Neural progenitor cell (in vitro differentiated cells): Measurements from ENCODE around the gene MYO1D. TPM values are rescaled to one million over a fixed set of nuclear protein-coding genes. Genes with fewer than 3 reads are reported as not detected.

ENCODE experiments used
- DNase-seq: peaks from one replicate; pipeline ENCODE4 v3.0.0-alpha.2; 2016; ENCODE audit warnings: low spot score
- H2AFZ ChIP-seq: fragments of 200-600 bp; sonication (generic); replicated peaks from 2 replicates; pipeline ENCODE4 v1.6.1; 2016; ENCODE audit warnings: antibody characterized with exemption
- H3F3A ChIP-seq: fragments of 200-600 bp; sonication (generic); 2 replicates; pipeline ENCODE4 v1.6.1; 2016; ENCODE audit warnings: antibody characterized with exemption, low read depth
- H3K27ac ChIP-seq: fragments of 200-600 bp; sonication (generic); 2 replicates; pipeline ENCODE4 v1.5.1; 2016; ENCODE audit warnings: mild to moderate bottlenecking
- H3K27me3 ChIP-seq: fragments of 200-600 bp; sonication (generic); 2 replicates; pipeline ENCODE4 v1.6.1; 2016; ENCODE audit warnings: mild to moderate bottlenecking, moderate library complexity
- H3K36me3 ChIP-seq: fragments of 200-600 bp; sonication (generic); 2 replicates; pipeline ENCODE4 v1.5.1; 2016
- H3K4me1 ChIP-seq: fragments of 200-600 bp; sonication (generic); 2 replicates; pipeline ENCODE4 v1.6.1; 2016; ENCODE audit warnings: mixed run types
- H3K4me2 ChIP-seq: fragments of 200-600 bp; sonication (generic); 2 replicates; pipeline ENCODE4 v1.6.1; 2016
- H3K4me3 ChIP-seq: fragments of 200-600 bp; sonication (generic); 2 replicates; pipeline ENCODE4 v1.5.1; 2016
- H3K79me2 ChIP-seq: fragments of 200-600 bp; sonication (generic); 2 replicates; pipeline ENCODE4 v1.6.1; 2016; ENCODE audit warnings: low read depth
- H3K9ac ChIP-seq: fragments of 200-600 bp; sonication (generic); 2 replicates; pipeline ENCODE4 v1.6.1; 2016
- H3K9me3 ChIP-seq: fragments of 200-600 bp; sonication (generic); 2 replicates; pipeline ENCODE4 v1.5.1; 2016; ENCODE audit warnings: low read depth
- H4K20me1 ChIP-seq: fragments of 200-600 bp; sonication (generic); 2 replicates; pipeline ENCODE4 v1.6.1; 2016; ENCODE audit warnings: low read depth
- H3K27ac Mint-ChIP-seq: 3 replicates; pipeline ENCODE4 v1.8.0; 2021; ENCODE audit warnings: mixed read lengths
- H3K27me3 Mint-ChIP-seq: 2 replicates; pipeline ENCODE4 v1.8.0; 2022; ENCODE audit warnings: low read depth, mild to moderate bottlenecking, inconsistent platforms, moderate library complexity, mixed read lengths; ENCODE audit not compliant: insufficient read depth
- H3K36me3 Mint-ChIP-seq: 3 replicates; pipeline ENCODE4 v1.8.0; 2021; ENCODE audit warnings: mixed read lengths
- H3K4me1 Mint-ChIP-seq: 3 replicates; pipeline ENCODE4 v1.8.0; 2021; ENCODE audit warnings: mixed read lengths
- H3K4me3 Mint-ChIP-seq: 3 replicates; pipeline ENCODE4 v1.8.0; 2021; ENCODE audit warnings: mild to moderate bottlenecking, moderate library complexity, mixed read lengths
- H3K9me3 Mint-ChIP-seq: 3 replicates; pipeline ENCODE4 v1.8.0; 2020; ENCODE audit warnings: mixed read lengths
- CTCF ChIP-seq: fragments of 200-600 bp; sonication (generic); IDR thresholded peaks from 2 replicates; pipeline ENCODE4 v1.5.1; 2017; ENCODE audit warnings: antibody characterized with exemption, mild to moderate bottlenecking
- EZH2 ChIP-seq: fragments of 200-600 bp; sonication (generic); IDR thresholded peaks from 2 replicates; pipeline ENCODE4 v1.6.1; 2017; ENCODE audit warnings: antibody characterized with exemption, mild to moderate bottlenecking, moderate library complexity
- EZH2phosphoT487 ChIP-seq: fragments of 200-600 bp; sonication (generic); IDR thresholded peaks from 2 replicates; pipeline ENCODE4 v1.6.1; 2017; ENCODE audit warnings: antibody characterized with exemption
- total RNA-seq: library from RNA; depleted of rRNA; stranded (reverse); fragments of >200 nt; gene quantifications from 2 replicates; pipeline ENCODE4 v1.2.3, GENCODE V29; 2015; ENCODE audit warnings: low replicate concordance

MYO1D gene
- total RNA-seq, 1 donor from 2014 or later: 6.2 TPM

GRCh38 chr17:32727681-32728080 lies 149.2 kb downstream of the MYO1D start:
- no peaks in the 10 kb centered on the region for H3K4me1 ChIP-seq
- no peak overlapping the region for H3K4me2 ChIP-seq
- no peak overlapping the region for H3K27ac ChIP-seq
- no peaks in the 10 kb centered on the region for H4K20me1 ChIP-seq
- no peak overlapping the region for H3K4me3 Mint-ChIP-seq
- TF ChIP-seq CTCF (no peak), EZH2phosphoT487 (no peak)
- H3K36me3 Mint-ChIP-seq: peaks cover 1% of the 10 kb centered on the region
- H3K4me3 ChIP-seq: no peak overlapping the region
- H3K27ac Mint-ChIP-seq: no peak overlapping the region
- H3K9me3 Mint-ChIP-seq: peaks cover 12% of the 10 kb centered on the region
- H2AFZ ChIP-seq: no peak overlapping the region
- H3F3A ChIP-seq: no peaks in the 10 kb centered on the region
- no peak for DNase-seq
- H3K4me1 Mint-ChIP-seq: no peaks in the 10 kb centered on the region
- no peaks in the 10 kb centered on the region for H3K27me3 ChIP-seq
- H3K9me3 ChIP-seq: peaks cover 4% of the 10 kb centered on the region
- H3K79me2 ChIP-seq: no peaks in the 10 kb centered on the region
- no peaks in the 10 kb centered on the region for H3K27me3 Mint-ChIP-seq
- no peak overlapping the region for H3K9ac ChIP-seq
- H3K36me3 ChIP-seq: no peaks in the 10 kb centered on the region

GRCh38 chr17:32725697-32726096 lies 151.2 kb downstream of the MYO1D start:
- H3K4me1 Mint-ChIP-seq: no peaks in the 10 kb centered on the region
- H4K20me1 ChIP-seq: no peaks in the 10 kb centered on the region
- H3K27ac Mint-ChIP-seq: no peak overlapping the region
- no peaks in the 10 kb centered on the region for H3K4me1 ChIP-seq
- H3K36me3 Mint-ChIP-seq: peaks cover 1% of the 10 kb centered on the region
- DNase-seq: no peak
- H3K4me2 ChIP-seq: no peak overlapping the region
- TF ChIP-seq EZH2phosphoT487: no peak
- no peak for TF ChIP-seq EZH2
- no peak for TF ChIP-seq CTCF
- H2AFZ ChIP-seq: no peak overlapping the region
- H3K27ac ChIP-seq: no peak overlapping the region
- H3K4me3 ChIP-seq: no peak overlapping the region
- no peak overlapping the region for H3K9ac ChIP-seq
- no peak overlapping the region for H3K4me3 Mint-ChIP-seq
- no peaks in the 10 kb centered on the region for H3K27me3 Mint-ChIP-seq
- H3F3A ChIP-seq: no peaks in the 10 kb centered on the region
- no peaks in the 10 kb centered on the region for H3K79me2 ChIP-seq
- H3K27me3 ChIP-seq: no peaks in the 10 kb centered on the region
- H3K9me3 ChIP-seq: peaks cover 4% of the 10 kb centered on the region
- peaks cover 10% of the 10 kb centered on the region for H3K9me3 Mint-ChIP-seq
- H3K36me3 ChIP-seq: no peaks in the 10 kb centered on the region

- no peak for TF ChIP-seq EZH2phosphoT487
- no peak for TF ChIP-seq CTCF
- no peak for TF ChIP-seq EZH2
- no peak overlapping the region for H3K27ac ChIP-seq
- peaks cover 4% of the 10 kb centered on the region for H3K9me3 ChIP-seq
- H3K4me3 ChIP-seq: no peak overlapping the region
- H2AFZ ChIP-seq: no peak overlapping the region
- no peak overlapping the region for H3K4me3 Mint-ChIP-seq
- peaks cover 1% of the 10 kb centered on the region for H3K36me3 Mint-ChIP-seq
- no peaks in the 10 kb centered on the region for H3K27me3 ChIP-seq
- no peaks in the 10 kb centered on the region for H4K20me1 ChIP-seq
- H3K4me1 Mint-ChIP-seq: no peaks in the 10 kb centered on the region
- H3K9me3 Mint-ChIP-seq: peaks cover 10% of the 10 kb centered on the region
- no peak overlapping the region for H3K9ac ChIP-seq
- H3F3A ChIP-seq: no peaks in the 10 kb centered on the region
- no peak overlapping the region for H3K4me2 ChIP-seq
- H3K4me1 ChIP-seq: no peaks in the 10 kb centered on the region
- H3K27ac Mint-ChIP-seq: no peak overlapping the region
- H3K36me3 ChIP-seq: no peaks in the 10 kb centered on the region
- no peak for DNase-seq
- H3K79me2 ChIP-seq: no peaks in the 10 kb centered on the region
- H3K27me3 Mint-ChIP-seq: no peaks in the 10 kb centered on the region
These were observed 153.5 kb downstream of the MYO1D start for GRCh38 chr17:32723310-32723955.
